Parathyroid adenoma (tissue), 2 donors: ENCODE data around the gene STXBP6.

Source experiments
- H2AFZ ChIP-seq: fragments of 300-600 bp; sonication (generic); one replicate; pipeline ENCODE4 v1.7.0; 2017; ENCODE audit warnings: antibody characterized with exemption, mild to moderate bottlenecking
- H3K27ac ChIP-seq: fragments of 300-600 bp; sonication (generic); one replicate; pipeline ENCODE4 v1.7.0; 2017
- H3K27me3 ChIP-seq: fragments of 300-600 bp; sonication (generic); one replicate; pipeline ENCODE4 v1.7.0; 2017; ENCODE audit warnings: low read length; ENCODE audit not compliant: control insufficient read depth, insufficient read depth
- H3K36me3 ChIP-seq: fragments of 300-600 bp; sonication (generic); one replicate; pipeline ENCODE4 v1.7.0; 2017; ENCODE audit warnings: low read length; ENCODE audit not compliant: control insufficient read depth, insufficient read depth
- H3K4me1 ChIP-seq: fragments of 300-600 bp; sonication (generic); one replicate; pipeline ENCODE4 v1.7.0; 2017; ENCODE audit warnings: control low read depth
- H3K4me2 ChIP-seq: fragments of 300-600 bp; sonication (generic); one replicate; pipeline ENCODE4 v1.7.0; 2017; ENCODE audit warnings: low read length
- H3K4me3 ChIP-seq: fragments of 300-600 bp; sonication (generic); one replicate; pipeline ENCODE4 v1.7.0; 2017; ENCODE audit warnings: low read depth, low read length
- H3K79me2 ChIP-seq: fragments of 300-600 bp; sonication (generic); one replicate; pipeline ENCODE4 v1.7.0; 2017; ENCODE audit warnings: control low read depth
- H3K9ac ChIP-seq: fragments of 300-600 bp; sonication (generic); one replicate; pipeline ENCODE4 v1.7.0; 2017; ENCODE audit warnings: mild to moderate bottlenecking
- H3K9me3 ChIP-seq: fragments of 300-600 bp; sonication (generic); one replicate; pipeline ENCODE4 v1.7.0; 2017; ENCODE audit warnings: low read length; ENCODE audit not compliant: control insufficient read depth
- TF ChIP-seq, protein P1 (sequence below): fragments of 300-600 bp; sonication (generic); IDR thresholded peaks from one replicate; pipeline ENCODE4 v1.7.0; 2017; ENCODE audit warnings: antibody characterized with exemption, mild to moderate bottlenecking
- donor health status: primary hyperparathyroidism.

The STXBP6 gene

GRCh38 chr14:24818823-24819341 lies 231.1 kb downstream of the STXBP6 start:
- Histone ChIP-seq H3K27ac (no peak overlapping the region), H3K9me3 (no peaks in the 10 kb centered on the region)

DNA sequence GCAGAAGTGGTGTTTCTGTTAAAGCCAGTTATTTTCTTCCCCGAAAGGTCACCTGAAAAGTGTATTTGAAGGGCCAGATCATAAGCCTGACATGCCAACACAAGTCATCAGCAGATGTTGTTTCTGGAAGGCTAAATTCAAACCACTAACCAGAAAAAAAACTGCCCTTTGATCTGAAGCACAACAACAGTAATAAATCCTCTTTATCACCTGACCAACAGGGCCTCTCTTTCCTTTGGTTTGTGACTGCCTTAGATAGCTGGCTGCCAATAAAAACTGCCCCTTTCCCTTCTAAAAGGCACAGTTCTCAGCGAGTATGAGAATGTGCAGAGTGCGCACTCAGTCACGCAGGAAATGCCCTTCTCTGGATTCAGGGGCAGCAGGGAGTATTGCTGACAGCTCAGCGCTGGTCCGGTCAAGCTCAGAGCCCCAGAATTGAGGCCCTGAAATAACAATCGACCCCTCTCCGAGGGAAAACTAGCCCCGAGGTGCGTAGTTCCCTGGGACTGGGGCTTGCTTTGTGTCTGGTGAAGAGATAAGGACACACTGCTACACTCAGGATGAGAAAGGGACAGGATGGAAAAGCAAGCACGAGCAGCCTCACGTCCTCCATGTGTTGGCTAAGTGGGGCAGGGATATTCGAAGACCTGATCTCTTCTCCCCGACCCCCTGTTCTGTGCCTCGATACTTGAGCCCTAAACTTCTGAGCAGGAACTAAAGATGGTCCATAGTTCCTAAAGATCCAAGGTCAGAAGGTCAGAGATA lies 231.7 kb downstream of the STXBP6 start:
- TF ChIP-seq, protein P1, sequence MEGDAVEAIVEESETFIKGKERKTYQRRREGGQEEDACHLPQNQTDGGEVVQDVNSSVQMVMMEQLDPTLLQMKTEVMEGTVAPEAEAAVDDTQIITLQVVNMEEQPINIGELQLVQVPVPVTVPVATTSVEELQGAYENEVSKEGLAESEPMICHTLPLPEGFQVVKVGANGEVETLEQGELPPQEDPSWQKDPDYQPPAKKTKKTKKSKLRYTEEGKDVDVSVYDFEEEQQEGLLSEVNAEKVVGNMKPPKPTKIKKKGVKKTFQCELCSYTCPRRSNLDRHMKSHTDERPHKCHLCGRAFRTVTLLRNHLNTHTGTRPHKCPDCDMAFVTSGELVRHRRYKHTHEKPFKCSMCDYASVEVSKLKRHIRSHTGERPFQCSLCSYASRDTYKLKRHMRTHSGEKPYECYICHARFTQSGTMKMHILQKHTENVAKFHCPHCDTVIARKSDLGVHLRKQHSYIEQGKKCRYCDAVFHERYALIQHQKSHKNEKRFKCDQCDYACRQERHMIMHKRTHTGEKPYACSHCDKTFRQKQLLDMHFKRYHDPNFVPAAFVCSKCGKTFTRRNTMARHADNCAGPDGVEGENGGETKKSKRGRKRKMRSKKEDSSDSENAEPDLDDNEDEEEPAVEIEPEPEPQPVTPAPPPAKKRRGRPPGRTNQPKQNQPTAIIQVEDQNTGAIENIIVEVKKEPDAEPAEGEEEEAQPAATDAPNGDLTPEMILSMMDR: no peak
- H3K4me3 ChIP-seq: no peak overlapping the region
- no peaks in the 10 kb centered on the region for H3K27me3 ChIP-seq
- H3K9ac ChIP-seq: no peak overlapping the region
- no peak overlapping the region for H3K27ac ChIP-seq
- H3K4me2 ChIP-seq: no peak overlapping the region
- H3K9me3 ChIP-seq: no peaks in the 10 kb centered on the region
- H3K36me3 ChIP-seq: no peaks in the 10 kb centered on the region
- no peak overlapping the region for H2AFZ ChIP-seq
- no peaks in the 10 kb centered on the region for H3K4me1 ChIP-seq
- H3K79me2 ChIP-seq: no peaks in the 10 kb centered on the region

More at GRCh38 chr14:24818823-24819341, 231.1 kb downstream of the STXBP6 start:
- TF ChIP-seq, protein P1: no peak
- H3K79me2 ChIP-seq: no peaks in the 10 kb centered on the region
- no peak overlapping the region for H2AFZ ChIP-seq
- no peak overlapping the region for H3K4me2 ChIP-seq
- no peaks in the 10 kb centered on the region for H3K36me3 ChIP-seq
- no peak overlapping the region for H3K4me3 ChIP-seq
- no peaks in the 10 kb centered on the region for H3K27me3 ChIP-seq
- no peak overlapping the region for H3K9ac ChIP-seq
- no peaks in the 10 kb centered on the region for H3K4me1 ChIP-seq

DNA sequence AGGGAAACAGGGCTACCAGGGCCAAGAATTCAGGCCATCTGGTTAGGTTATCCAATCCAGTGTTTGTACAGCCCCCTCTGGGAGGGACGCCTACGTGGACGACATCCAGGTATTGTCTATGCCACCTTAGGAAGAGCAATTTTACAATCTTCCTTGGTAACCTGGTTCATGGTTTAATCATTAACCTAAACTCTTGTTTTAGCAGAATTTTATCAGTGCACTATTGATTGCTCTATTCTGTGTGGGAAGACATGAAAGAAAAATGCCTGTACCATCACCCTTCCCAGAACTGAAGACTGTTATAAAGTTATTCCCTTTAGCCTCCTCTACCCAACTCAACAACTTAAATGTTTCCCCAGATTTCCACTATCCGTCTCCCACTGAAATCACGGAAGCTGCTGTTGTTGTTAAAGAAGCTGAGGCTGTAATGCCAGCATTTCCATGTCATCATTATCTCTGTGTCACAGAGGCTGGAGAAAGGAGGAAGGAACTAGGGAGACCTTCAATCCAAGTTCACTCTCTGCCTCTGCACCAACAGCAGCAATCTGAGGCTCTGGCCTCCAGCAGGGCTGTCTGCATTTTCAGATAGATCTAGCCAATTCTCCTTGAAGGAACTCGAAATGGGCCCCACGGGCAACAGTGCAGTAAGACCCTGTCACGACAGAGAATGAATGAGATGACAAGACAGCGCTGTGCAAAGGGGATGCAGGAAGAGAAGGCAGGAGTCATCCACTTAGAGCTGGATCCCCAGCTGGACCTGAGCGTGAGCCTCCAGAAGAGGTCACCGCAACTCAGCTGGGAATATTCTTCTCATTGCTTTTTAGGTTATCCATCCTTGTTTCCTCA lies 232.5 kb downstream of the STXBP6 start:
- no peaks in the 10 kb centered on the region for H3K9me3 ChIP-seq
- no peak overlapping the region for H2AFZ ChIP-seq
- H3K4me1 ChIP-seq: no peaks in the 10 kb centered on the region
- H3K4me2 ChIP-seq: no peak overlapping the region
- H3K36me3 ChIP-seq: no peaks in the 10 kb centered on the region
- no peaks in the 10 kb centered on the region for H3K79me2 ChIP-seq
- H3K4me3 ChIP-seq: no peak overlapping the region
- TF ChIP-seq, protein P1: no peak
- no peak overlapping the region for H3K9ac ChIP-seq
- H3K27ac ChIP-seq: no peak overlapping the region
- no peaks in the 10 kb centered on the region for H3K27me3 ChIP-seq

DNA sequence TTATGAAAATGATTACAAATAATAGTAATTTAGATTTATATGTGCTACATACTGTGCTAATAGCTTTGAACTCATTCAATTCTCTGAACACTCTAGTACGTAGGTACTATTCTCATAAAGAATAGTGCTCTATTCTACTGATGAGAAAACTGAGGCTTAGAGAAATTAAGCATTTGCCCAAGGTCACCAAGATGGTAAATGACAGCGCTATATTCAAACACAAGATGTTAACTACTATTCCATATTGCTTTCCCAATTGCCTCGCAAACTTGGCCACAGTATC lies 233.1 kb downstream of the STXBP6 start:
- TF ChIP-seq, protein P1: no peak
- H3K9ac ChIP-seq: no peak overlapping the region
- no peak overlapping the region for H3K4me2 ChIP-seq
- H3K9me3 ChIP-seq: no peaks in the 10 kb centered on the region
- no peaks in the 10 kb centered on the region for H3K27me3 ChIP-seq
- no peaks in the 10 kb centered on the region for H3K79me2 ChIP-seq
- H3K4me3 ChIP-seq: no peak overlapping the region
- no peak overlapping the region for H3K27ac ChIP-seq
- no peak overlapping the region for H2AFZ ChIP-seq
- no peaks in the 10 kb centered on the region for H3K36me3 ChIP-seq
- no peaks in the 10 kb centered on the region for H3K4me1 ChIP-seq
